HG03558 (cell line): ENCODE measurements around the gene KIAA1671.
"Not testable (repeated sequence)": the region's sequence is repeated elsewhere in the genome, so short reads cannot be mapped to it uniquely, and the experiment has no call there.

Source experiments
- ATAC-seq: cut with Tn5 transposase; IDR thresholded peaks from one replicate; pipeline ENCODE4 v1.9.1; 2021; ENCODE audit warnings: moderate number of reproducible peaks; ENCODE audit not compliant: unreplicated experiment; ENCODE audit errors: extremely low read depth

KIAA1671 gene

GRCh38 chr22:25207553-25208157 lies 255.1 kb downstream of the KIAA1671 start:
- no peak for ATAC-seq

GRCh38 chr22:25208328-25208727 lies 255.8 kb downstream of the KIAA1671 start:
- ATAC-seq: no peak

GRCh38 chr22:25208743-25209505 lies 256.4 kb downstream of the KIAA1671 start:
- no peak for ATAC-seq

- ATAC-seq: no peak
Measured at GRCh38 chr22:25210793-25211192, 258.3 kb downstream of the KIAA1671 start.

- no peak for ATAC-seq
Measured at GRCh38 chr22:25212337-25212736, 259.8 kb downstream of the KIAA1671 start.

- no peak for ATAC-seq
Measured at GRCh38 chr22:25213221-25213620, 260.7 kb downstream of the KIAA1671 start.

GRCh38 chr22:25216230-25216629 lies 263.7 kb downstream of the KIAA1671 start:
- no peak for ATAC-seq

GRCh38 chr22:25219211-25219689 lies 266.7 kb downstream of the KIAA1671 start, which contains the start of gene CRYBB2:
TSS of gene CRYBB2 (plus strand) at chr22:25219639. CDS start at chr22:25221430, 1,791 bp downstream.
- ATAC-seq: no peak

- ATAC-seq: no peak
Measured at GRCh38 chr22:25219948-25220442, 267.5 kb downstream of the KIAA1671 start.

GRCh38 chr22:25221790-25222189 lies 269.3 kb downstream of the KIAA1671 start:
- ATAC-seq: no peak

- no peak for ATAC-seq
Measured at GRCh38 chr22:25223269-25223850, 270.8 kb downstream of the KIAA1671 start.

- ATAC-seq: no peak
Measured at GRCh38 chr22:25228822-25229221, 276.3 kb downstream of the KIAA1671 start.

- ATAC-seq: not testable (repeated sequence)
Measured at GRCh38 chr22:25230760-25231159, 278.2 kb downstream of the KIAA1671 start.

- no peak for ATAC-seq
Measured at GRCh38 chr22:25232301-25232700, 279.8 kb downstream of the KIAA1671 start.

GRCh38 chr22:25233706-25234105 lies 281.2 kb downstream of the KIAA1671 start:
- ATAC-seq: not testable (repeated sequence)

GRCh38 chr22:25235547-25236290 lies 283.2 kb downstream of the KIAA1671 start:
- ATAC-seq: no peak

GRCh38 chr22:25236417-25236816 lies 283.9 kb downstream of the KIAA1671 start:
- ATAC-seq: no peak

GRCh38 chr22:25237503-25237902 lies 285.0 kb downstream of the KIAA1671 start:
- no peak for ATAC-seq

GRCh38 chr22:25238058-25238457 lies 285.5 kb downstream of the KIAA1671 start:
- ATAC-seq: not testable (repeated sequence)
